Left renal pelvis (tissue), 4 donors: ENCODE results near the gene PRSS16. TPM values are rescaled to one million over a fixed set of nuclear protein-coding genes. Genes with fewer than 3 reads are reported as not detected.

ENCODE experiments used
- polyA plus RNA-seq, 4 donors: library from polyadenylated mRNA; unstranded; fragments of 120-200 nt; gene quantifications; one replicate each; pipeline ENCODE4 v1.2.1, GENCODE V29; 2013; ENCODE audit not compliant: insufficient read length in 4 of 4

PRSS16 gene
- polyA plus RNA-seq, 4 donors: 0.13 to 0.36 (median 0.22) TPM

Other genes with a start within 250 kb of the PRSS16 start
- gene POM121L2, start 64.6 kb downstream of the PRSS16 start, polyA plus RNA-seq: not detected
- gene ZNF391, start 141.1 kb downstream of the PRSS16 start, polyA plus RNA-seq: 10 to 100 TPM; 11.2 to 15.8 (median 14.2) TPM
- 10 to 100 TPM; 14.4 to 24.0 (median 21.4) TPM for gene ZNF184, start 225.4 kb downstream of the PRSS16 start, polyA plus RNA-seq